Dermis microvascular lymphatic vessel endothelial cell (primary cell): Measurements from ENCODE around the gene SLCO2A1. TPM values are rescaled to one million over a fixed set of nuclear protein-coding genes. Genes with fewer than 3 reads are reported as not detected.
A peak's percentile ranks its signal among the peaks of the same experiment; 100 is the strongest.

Source experiments
- DNase-seq, 2 donors: peaks; one replicate each; pipeline versions ENCODE4 v3.0.0 to v3.0.0-alpha.2; 2010; ENCODE audit warnings: low read depth in 2 of 2
- total RNA-seq: library from RNA; depleted of rRNA; stranded (reverse); fragments of >200 nt; gene quantifications from 2 replicates; pipeline ENCODE4 v1.2.1, GENCODE V29; 2014

SLCO2A1 gene
- total RNA-seq, 1 donor from 2014 or later, result 1.2 TPM

DNA sequence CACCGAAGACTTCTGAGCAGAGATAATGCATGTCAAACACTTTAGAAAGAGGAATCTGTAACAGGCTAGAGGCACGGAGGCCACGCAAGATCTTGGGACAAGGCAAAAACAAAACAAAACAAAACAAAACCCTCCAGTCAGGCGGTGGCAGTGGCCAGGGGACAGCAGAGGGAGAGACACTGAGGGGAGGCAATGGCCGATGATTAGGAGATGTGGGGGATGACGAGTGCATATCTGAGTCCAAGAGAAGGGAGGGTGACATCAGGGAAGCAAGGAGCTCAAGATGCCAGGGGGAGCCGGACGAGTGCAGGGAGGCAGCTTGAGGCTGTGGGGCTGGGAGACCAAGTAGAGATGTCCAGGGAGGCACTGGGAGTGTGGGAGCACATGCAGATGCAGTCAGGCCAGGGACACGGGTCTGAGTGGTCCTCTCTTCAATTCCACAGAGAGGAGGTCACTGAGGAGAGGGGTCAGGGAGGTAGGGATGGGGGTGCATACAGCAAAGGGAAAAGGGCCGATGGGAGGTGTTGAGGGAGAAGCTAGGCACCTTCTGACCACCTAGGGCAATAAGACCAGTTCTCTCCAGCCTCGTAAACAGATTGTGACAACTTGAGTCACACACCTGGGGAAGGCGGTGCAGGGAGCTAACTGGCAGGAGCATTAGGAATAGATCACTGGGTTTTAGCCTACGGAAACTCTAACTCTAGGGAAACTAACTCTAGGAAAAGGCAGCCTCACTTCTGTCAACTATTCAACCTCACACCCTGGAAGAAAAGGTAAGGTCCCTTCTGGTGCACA lies 29.6 kb downstream of the SLCO2A1 start:
- DNase-seq, result no peak

DNA sequence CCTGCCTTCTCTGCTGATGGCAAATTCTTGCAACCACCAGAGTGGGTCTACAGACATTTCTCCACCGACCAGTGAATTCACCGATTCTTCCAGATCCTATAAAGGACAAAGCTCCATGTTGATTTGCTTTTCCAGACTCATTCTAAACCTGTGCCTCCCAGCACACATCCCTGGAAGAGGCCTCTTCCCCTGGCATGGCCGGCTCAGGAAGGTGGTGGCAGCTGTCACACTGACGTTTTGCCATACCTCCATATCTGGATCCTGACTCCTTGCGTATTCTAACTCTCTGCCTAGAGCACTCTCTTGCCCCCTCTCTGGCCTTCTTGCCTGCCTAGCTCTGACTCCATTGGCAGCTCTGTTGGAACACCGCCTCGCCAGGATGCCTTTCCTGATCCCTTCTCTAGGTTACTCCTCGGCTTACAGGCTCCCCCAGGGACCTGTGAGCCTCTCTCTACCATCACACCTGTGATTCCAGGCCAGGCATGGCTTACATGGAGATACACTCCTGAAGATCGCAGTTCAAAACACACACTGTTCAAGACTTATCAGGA lies 31.0 kb downstream of the SLCO2A1 start:
- DNase-seq, result no peak

GRCh38 chr3:133997871-133998635 lies 31.7 kb downstream of the SLCO2A1 start:
- no peak for DNase-seq

- DNase-seq, result no peak
Measured at GRCh38 chr3:133996996-133997395, 32.7 kb downstream of the SLCO2A1 start.

DNA sequence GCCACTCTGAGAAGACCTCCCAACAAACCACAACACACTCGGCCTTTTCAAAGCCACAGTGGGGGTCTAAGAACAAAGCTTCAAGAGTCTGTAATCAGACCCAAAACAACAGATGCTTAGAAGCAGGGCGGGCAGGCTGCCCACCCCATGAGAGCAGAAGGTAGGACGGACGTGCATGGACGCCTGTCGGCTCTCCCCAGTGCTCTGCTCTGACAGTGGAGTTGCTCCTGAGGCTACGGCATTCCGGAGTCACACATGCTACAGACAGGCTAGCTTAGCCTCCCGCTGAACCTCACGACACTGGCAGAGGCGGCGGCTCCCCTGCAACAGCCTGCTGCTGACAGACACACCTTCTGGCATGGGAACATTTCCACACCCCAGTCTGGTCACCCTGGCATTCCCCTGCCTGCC lies 33.5 kb downstream of the SLCO2A1 start:
- no peak for DNase-seq

DNA sequence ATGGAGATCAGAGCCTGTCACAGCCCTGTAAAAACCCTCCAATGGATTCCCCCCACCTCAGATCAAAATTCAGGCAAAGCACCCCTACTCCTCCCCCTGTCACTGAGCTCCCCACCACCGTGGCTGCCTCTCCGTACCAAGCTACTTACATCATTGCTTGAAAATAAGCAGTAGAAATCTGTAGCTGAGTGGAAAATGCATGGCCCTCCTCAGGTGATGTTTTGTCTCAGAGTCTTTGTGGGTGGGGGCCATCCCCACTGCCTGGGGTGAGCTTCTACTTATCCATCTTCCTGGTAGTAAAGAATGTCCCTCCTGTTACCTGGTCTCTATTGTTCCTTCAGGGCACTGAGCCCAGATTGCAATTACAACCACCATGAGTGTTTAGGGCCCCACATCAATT lies 34.5 kb downstream of the SLCO2A1 start:
- no peak for DNase-seq

- no peak for DNase-seq
Measured at GRCh38 chr3:133994166-133994890, 35.4 kb downstream of the SLCO2A1 start.

- peak; percentile 82 to 87 for DNase-seq
Measured at GRCh38 chr3:133992951-133993620, 36.6 kb downstream of the SLCO2A1 start.

DNA sequence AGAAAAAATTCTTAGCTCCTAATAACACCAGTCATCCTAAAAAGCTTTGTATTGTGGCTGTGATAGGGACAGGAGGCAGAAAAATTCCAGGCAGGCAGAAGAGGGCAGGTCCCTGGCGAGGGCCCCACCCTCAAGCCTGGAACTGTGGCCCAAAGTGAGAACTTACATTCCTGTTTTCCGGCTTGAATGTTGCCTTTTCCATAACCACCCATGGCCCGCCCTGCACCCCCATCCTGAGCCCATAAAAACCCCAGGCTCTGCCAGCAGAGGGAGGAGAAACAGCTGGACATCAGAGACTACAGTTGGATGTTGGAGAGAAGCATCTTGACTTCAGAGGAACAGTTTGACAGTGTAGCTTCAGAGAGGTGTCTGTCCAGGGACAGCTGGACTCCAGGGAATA lies 37.3 kb downstream of the SLCO2A1 start:
- DNase-seq, result peak; percentile 47 to 75

DNA sequence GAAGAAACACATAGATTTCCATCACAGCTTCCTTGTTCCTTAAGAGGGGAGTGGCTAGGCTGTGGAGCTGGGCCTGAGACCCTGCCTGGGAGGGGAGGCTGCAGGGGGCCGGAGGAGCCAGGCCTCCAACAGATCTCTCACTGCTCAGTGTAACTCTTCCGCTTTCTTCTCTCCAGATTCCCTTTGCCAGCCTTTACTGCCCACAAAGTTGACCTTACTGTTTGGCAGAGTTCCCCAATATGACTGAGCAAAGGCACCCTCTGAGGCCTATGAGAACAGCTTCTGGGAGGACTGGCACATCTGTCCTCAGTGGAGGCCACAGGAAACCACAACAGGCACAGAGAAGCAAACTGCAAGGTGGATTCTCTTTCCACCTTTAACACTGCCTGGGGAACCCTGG lies 38.1 kb downstream of the SLCO2A1 start:
- peak in 1 of 2 donors; percentile 37 for DNase-seq

DNA sequence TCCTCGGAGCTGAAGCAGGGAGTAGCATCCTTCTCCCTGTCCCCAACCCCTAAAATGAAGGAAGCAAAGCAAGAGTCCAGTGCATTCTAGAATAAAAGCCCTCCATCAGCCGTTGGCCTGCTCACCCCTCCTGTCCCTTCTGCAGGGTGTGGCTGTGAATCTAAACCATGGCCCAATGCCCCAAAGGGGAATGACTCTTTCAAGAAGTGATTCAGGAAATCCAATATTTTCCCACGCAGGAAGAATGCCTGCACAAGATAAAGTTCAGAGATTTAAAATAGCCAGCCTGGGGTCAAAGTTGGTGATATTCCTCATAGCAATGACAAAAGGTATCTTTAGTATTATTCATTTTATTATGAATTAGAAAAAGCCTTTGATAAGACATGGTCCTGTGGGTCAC lies 38.5 kb downstream of the SLCO2A1 start:
- DNase-seq, result peak; percentile 54 to 79

DNA sequence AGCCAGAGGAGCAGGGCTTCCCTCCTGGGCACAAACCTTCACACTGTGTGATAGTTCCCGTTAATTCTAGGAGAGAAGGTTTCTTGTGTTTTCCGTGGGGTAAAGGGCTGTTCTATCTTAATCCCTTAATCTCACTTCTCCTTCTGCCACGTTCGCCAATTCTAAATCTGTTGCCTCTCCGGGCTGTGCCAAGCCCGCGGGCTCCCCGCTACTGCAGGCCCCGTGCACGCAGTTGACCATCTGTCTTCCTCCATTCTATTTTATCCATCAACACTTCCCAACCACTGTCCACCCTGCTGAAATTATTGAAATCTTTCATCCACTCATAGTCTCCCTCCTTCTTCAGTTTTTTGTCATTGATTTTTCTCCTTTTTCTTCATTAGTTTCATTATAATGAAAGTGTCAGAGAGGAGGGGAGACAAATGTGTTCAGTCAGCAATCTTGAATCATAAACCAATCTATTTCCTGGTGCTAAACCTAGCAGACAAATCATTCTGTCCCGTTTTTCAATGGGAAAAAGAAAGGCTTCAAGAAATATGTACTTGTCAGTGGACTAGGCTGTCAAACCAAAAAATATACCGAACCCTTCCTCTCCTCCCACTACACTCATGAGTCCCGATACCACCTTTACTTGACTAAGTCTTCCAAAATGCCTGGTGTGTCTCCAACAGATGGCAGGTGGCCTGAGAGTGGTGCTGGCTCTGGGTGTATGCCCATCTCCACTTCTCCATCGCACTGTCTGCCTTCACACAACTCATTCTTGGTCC lies 39.6 kb downstream of the SLCO2A1 start:
- DNase-seq, result no peak

GRCh38 chr3:133988631-133989161 lies 41.0 kb downstream of the SLCO2A1 start:
- no peak for DNase-seq

DNA sequence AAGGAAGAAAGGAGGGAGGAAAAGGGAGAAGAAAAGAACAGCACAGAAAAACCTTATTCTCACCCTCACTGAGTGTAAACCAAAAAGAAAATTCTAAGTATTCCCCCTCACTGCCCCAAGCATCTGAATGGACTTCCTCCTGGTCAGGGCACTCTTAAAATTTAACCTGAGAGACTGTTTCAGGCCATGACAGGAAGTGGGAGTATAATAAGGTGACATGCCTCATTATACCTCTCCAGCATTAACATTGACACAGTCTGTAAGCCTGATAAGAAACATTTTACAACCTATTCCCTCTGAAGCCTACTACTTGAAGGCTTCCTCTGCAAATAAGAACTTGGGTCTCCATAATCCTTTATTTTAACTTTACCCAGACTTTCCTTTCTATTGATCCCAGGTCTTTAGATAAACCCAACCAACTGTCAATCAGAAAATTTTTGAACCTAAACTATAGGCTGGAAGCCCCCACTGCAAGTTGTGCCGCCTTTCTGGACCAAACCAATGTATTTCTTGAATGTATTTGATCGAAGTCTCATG lies 41.7 kb downstream of the SLCO2A1 start:
- no peak for DNase-seq

- DNase-seq, result peak in 1 of 2 donors; percentile 69
Measured at GRCh38 chr3:133987136-133987535, 42.6 kb downstream of the SLCO2A1 start.

GRCh38 chr3:133986311-133986710 lies 43.4 kb downstream of the SLCO2A1 start:
- DNase-seq, result no peak

DNA sequence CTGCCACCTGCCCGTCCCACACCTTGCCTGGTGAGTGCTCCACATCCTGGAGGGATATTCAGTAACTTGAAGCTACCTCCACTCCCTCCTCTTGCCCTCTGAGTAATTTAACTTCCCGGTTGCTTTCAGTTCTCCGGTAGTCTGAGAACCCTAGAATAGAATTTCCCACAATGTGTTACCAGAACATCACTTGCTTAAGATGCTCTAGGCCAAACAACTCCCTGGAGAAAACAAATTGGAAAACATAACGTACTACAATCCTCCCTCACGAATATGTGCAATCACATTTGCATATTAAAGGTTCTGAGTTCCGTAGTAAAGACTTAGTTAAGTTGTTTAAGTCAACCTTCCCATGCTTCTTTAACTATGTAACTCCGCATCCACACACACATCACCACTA lies 44.8 kb downstream of the SLCO2A1 start:
- DNase-seq, result no peak

DNA sequence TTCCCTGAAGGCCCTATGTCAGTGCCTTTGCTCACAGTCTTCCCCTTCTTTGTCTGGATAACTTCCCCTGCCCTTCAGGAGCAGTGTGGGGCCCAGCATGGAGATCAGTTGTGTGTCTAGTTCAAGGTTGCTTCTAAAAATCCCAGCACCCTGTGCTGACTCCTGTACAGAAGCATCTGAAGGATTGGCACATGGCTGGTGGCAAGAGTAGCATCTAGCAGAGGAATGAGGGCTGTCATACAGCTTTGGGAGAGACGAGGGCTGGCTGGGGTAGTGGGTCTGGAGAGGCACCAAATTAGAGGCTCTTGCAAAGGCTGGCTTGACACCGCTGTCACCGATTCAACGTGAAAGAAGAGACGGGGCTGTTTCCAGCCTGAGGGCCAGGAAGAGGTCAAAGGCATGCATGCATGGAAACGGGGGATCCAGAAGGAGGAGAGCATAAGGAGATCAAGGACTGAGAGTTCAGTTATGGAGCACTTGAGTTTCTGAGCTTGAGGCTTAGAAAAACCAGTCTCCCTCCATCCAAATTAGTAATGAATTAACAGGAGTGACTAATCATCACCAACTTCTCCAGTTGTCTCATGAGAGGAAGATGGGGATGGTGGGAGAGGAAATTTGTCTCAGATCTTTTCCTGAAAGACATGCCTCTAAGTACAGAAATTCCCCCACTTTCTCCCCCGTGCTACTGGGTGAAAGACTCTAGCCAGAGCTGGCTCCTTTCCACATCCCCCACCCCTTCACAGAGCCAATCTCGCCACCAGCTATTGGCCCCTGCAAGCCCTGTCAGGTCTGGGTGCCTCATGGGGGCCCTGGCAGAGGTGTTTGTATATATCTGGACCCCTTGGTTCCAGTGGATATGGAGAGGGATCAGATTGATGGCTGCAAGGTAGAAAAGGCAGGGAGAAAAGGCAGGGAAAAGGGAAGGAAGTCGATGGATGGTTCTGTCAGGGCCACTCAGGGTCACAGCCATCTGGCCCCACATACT lies 45.9 kb downstream of the SLCO2A1 start:
- no peak for DNase-seq

DNA sequence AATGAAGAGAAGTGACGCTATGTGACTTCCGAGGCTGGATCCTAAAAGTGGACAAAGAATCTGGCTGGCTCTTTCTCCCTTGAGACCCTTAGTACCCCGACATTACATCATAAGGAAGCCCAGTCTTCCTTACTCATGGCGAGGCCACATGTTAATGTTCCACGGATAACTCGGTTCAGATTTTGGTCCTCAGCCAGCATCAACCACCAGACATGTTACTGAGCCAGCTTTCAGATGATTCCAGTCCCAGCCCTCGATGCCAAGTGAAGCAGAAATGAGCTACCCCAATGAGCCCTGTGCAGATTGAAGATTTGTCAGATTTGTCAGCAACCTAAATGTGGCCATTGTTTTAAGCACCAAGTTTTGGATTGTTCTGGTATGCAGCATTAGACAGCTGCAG lies 46.6 kb downstream of the SLCO2A1 start:
- DNase-seq, result no peak
